Pancreas (tissue), 10 donors: ENCODE data around the gene FCAR. TPM values are rescaled to one million over a fixed set of nuclear protein-coding genes. Genes with fewer than 3 reads are reported as not detected.
"Not testable (repeated sequence)": the region's sequence is repeated elsewhere in the genome, so short reads cannot be mapped to it uniquely, and the experiment has no call there.

Experiments
- ATAC-seq, 4 donors: fragments of 200-7000 bp; cut with Tn5 transposase; one replicate each; pipeline versions ENCODE4 v1.8.0 to v1.9.1; 2020; ENCODE audit warnings: mild to moderate bottlenecking in 4 of 4, moderate library complexity in 4 of 4
- DNase-seq, 6 donors: peaks; one replicate each; pipeline ENCODE4 v3.0.0-alpha.2; 2020
- FAIRE-seq: peaks from 2 replicates; lab custom pipeline; 2012; peaks lifted over from hg19 to GRCh38; lab: Jason Lieb, UNC
- H3K27ac ChIP-seq, 4 donors: fragments of 200-600 bp; sonication (generic); 1 replicate in 3 of 4; 2 replicates in 1 of 4; pipeline versions ENCODE4 v1.5.0 to v1.8.0; 2020
- H3K27me3 ChIP-seq, 4 donors: fragments of 200-600 bp; one replicate each; pipeline ENCODE4 v1.8.0; 2021
- H3K36me3 ChIP-seq, 3 donors: fragments of 200-600 bp; sonication (generic) in 1 of 3; one replicate each; pipeline versions ENCODE4 v1.5.0 to v1.8.0; 2020 to 2021
- H3K4me1 ChIP-seq, 3 donors: fragments of 200-600 bp; one replicate each; pipeline ENCODE4 v1.8.0; 2021
- H3K4me3 ChIP-seq, 4 donors: fragments of 200-600 bp; sonication (generic) in 2 of 4; one replicate each; pipeline versions ENCODE4 v1.5.0 to v1.8.0; 2020 to 2021
- H3K9me3 ChIP-seq, 4 donors: fragments of 200-600 bp; one replicate each; pipeline ENCODE4 v1.8.0; 2021
- whole genome bisulfite sequencing, 2 donors: extraction: QIAGEN DNeasy Blood & Tissue Kit; methylation state at CpG; one replicate each; pipeline ENCODE4 v1.1.7; 2013; 5-methylcytosine and 5-hydroxymethylcytosine counted together
- intact Hi-C, 3 donors: fragments of 100-400 bp; cut with DNase I; formaldehyde crosslinking; loops; one replicate each; pipeline versions ENCODE4 v1.11.1 to v1.14.2; 2022
- polyA plus RNA-seq, 2 donors: library from polyadenylated mRNA; stranded (reverse); fragments of 200-250 nt; gene quantifications; one replicate each; pipeline ENCODE4 v1.2.3, GENCODE V29; 2013
- total RNA-seq, 6 donors: library from RNA; stranded (reverse); fragmentation: NEBNext Ultra II Directional in 4 of 6; extraction: Animal tissue kit (Norgen Biotek cat#: 25700) in 4 of 6; gene quantifications; one replicate each; pipeline versions ENCODE4 v1.2.1 to v1.2.4, GENCODE V29; 2021 to 2023
- TF ChIP-seq, protein P1 (sequence below), 4 donors: fragments of 200-600 bp; sonication (generic) in 3 of 4; IDR thresholded peaks; one replicate each; pipeline versions ENCODE4 v1.5.0 to v1.8.0; 2021; ENCODE audit warnings: antibody characterized with exemption in 4 of 4
- donor health status: healthy with polysubstance abuse.
- donor health status: DM: no; HTN: no; CAD: no; lungs with moderate emphysema.
- donor health status: DM: no; HTN: no; CAD: no.
- donor health status: control.
- donor health status: control.
- donor health status: Bipolar disorder and iron deficiency.
- donor health status: DM: yes; HTN: yes; CAD: no.
- donor health status: DM: no; HTN: no; CAD: no.
- donor health status: DM: no; HTN: no; CAD: no.
- donor health status: DM: yes; HTN: yes; CAD: no.

FCAR gene
- total and polyA plus RNA-seq, 8 donors = 0.07 to 0.64 (median 0.29) TPM; not detected in 5

DNA sequence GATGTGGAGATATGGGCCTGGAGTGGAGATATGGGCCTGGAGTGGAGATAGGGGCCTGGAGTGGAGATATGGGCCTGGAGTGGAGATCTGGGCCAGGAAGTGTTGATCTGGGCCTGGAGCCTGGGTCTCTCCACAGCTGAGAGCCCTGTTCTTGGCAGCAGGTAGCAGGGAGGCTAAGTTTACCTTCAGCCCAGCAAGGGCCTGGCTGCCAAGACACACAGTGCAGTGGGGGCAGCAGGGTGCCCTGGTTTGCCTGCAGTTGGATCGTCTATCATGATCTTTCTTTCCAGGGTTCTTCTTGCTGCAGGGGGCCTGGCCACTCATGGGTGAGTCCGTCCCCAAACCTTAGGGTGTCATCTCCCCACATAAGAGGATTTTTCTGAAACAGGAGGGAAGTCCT is 23.1 kb upstream of the FCAR start:
- no peak for ATAC-seq
- H3K4me1 ChIP-seq = no peaks in the 10 kb centered on the region
- no peak for DNase-seq
- no peak for FAIRE-seq
- TF ChIP-seq, protein P1, sequence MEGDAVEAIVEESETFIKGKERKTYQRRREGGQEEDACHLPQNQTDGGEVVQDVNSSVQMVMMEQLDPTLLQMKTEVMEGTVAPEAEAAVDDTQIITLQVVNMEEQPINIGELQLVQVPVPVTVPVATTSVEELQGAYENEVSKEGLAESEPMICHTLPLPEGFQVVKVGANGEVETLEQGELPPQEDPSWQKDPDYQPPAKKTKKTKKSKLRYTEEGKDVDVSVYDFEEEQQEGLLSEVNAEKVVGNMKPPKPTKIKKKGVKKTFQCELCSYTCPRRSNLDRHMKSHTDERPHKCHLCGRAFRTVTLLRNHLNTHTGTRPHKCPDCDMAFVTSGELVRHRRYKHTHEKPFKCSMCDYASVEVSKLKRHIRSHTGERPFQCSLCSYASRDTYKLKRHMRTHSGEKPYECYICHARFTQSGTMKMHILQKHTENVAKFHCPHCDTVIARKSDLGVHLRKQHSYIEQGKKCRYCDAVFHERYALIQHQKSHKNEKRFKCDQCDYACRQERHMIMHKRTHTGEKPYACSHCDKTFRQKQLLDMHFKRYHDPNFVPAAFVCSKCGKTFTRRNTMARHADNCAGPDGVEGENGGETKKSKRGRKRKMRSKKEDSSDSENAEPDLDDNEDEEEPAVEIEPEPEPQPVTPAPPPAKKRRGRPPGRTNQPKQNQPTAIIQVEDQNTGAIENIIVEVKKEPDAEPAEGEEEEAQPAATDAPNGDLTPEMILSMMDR (IDR thresholded peaks at IDR 0.05) = no peak
- no peaks in the 10 kb centered on the region for H3K27me3 ChIP-seq
- 20 to 53% methylated on average over 2 of the region's 2 CpGs for WGBS, 2 donors
- no peak overlapping the region for H3K27ac ChIP-seq
- no peaks in the 10 kb centered on the region for H3K36me3 ChIP-seq
- H3K9me3 ChIP-seq = no peaks in the 10 kb centered on the region
- H3K4me3 ChIP-seq = no peak overlapping the region
- intact Hi-C loops = no loop called here

DNA sequence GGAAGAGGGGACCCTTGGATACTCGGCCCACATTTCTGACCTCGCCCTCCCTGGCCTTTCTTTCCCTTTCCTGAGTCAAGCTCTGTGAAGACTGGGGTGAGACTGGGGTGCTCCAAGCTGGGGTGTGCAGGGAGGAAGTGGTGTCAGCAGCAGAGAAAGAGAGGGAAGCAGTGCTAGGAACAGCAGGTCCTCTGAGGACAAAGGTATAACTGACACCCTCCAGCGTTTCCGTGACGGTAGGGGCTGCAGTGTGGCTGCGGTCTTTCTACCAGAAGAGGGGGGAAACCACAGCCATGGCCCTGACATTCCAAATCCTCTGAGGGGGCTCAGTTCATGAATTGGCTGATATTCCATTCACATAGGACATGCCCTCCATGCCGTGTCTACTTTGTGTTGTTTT is 22.7 kb upstream of the FCAR start:
- Histone ChIP-seq H3K4me1 (no peaks in the 10 kb centered on the region), H3K4me3 (no peak overlapping the region), H3K9me3 (no peaks in the 10 kb centered on the region), H3K27ac (no peak overlapping the region), H3K36me3 (no peaks in the 10 kb centered on the region), H3K27me3 (no peaks in the 10 kb centered on the region)
- DNase-seq (no peak), FAIRE-seq (no peak), ATAC-seq (no peak)
- TF ChIP-seq, protein P1 (IDR thresholded peaks at IDR 0.05) = no peak
- intact Hi-C loops = no loop called here
- WGBS, 2 donors = 74 to 79% methylated on average over 7 of the region's 7 CpGs

DNA sequence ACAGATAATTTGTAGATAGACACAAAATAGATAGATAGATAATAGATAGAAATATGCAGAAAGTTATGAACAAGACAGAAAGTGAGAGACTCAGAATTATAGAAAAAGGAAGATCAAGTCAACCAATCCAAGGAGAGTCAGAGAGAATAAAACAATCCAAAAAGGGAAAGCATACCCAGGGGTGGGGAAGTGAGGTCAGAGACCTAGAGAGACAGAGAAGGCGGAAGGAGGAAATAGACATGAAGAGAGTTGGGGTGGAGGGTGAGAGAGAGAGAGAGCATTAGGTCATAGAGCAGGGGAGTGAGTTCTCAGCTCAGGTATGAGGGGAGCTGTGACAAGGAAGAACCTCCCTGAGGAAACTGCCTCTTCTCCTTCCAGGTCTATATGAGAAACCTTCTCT is 18.8 kb upstream of the FCAR start:
- H3K36me3 ChIP-seq, H3K27ac ChIP-seq, ATAC-seq, H3K4me3 ChIP-seq, DNase-seq, H3K4me1 ChIP-seq, H3K9me3 ChIP-seq, H3K27me3 ChIP-seq, FAIRE-seq, intact Hi-C loops: not testable (repeated sequence)
- WGBS, 2 donors = 29 to 63% methylated on average over 1 of the region's 1 CpG

DNA sequence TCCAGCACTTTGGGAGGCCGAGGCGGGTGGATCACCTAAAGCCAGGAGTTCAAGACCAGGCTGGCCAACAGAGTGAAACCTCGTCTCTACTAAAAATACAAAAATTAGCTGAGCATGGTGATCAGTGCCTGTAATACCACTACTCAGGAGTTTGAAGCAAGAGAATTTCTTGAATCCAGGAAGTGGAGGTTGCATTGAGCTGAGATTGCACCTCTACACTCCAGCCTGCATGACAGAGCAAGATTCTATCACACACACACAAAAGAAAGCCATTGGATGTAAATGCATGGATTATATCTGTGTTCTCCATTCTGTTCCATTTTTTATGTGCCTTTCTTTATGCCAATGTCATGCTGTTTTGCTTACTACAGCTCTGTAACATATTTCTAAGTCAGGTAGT is 15.6 kb upstream of the FCAR start:
- H3K4me3 ChIP-seq, H3K4me1 ChIP-seq, FAIRE-seq, H3K9me3 ChIP-seq, H3K27ac ChIP-seq, H3K27me3 ChIP-seq, ATAC-seq, H3K36me3 ChIP-seq, intact Hi-C loops, DNase-seq: not testable (repeated sequence)
- WGBS, 2 donors = 18 to 63% methylated on average over 1 to 3 of the region's 3 CpGs

DNA sequence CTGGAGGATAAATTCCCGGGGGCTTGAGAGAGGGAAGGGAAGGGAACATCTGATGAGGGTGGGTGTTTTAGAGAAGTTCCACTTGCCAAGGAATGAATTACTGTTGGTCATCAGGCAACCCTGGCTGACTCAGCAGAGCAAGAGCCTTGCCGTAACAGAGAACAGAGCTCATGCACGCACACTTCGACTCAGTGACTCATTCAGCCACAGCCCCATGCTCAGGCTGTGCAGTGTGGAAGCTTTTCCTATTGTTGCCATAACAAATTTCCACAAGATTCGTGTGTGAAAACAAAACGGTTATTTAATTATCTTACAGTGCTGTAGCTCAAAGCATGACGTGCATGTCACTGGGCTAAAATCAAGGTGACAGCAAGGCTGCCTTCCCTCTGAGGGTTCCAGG is 14.6 kb upstream of the FCAR start:
- FAIRE-seq, H3K27me3 ChIP-seq, DNase-seq, H3K9me3 ChIP-seq, H3K4me3 ChIP-seq, H3K4me1 ChIP-seq, intact Hi-C loops, H3K36me3 ChIP-seq, ATAC-seq, H3K27ac ChIP-seq: not testable (repeated sequence)
- 51 to 59% methylated on average over 7 of the region's 7 CpGs for WGBS, 2 donors

DNA sequence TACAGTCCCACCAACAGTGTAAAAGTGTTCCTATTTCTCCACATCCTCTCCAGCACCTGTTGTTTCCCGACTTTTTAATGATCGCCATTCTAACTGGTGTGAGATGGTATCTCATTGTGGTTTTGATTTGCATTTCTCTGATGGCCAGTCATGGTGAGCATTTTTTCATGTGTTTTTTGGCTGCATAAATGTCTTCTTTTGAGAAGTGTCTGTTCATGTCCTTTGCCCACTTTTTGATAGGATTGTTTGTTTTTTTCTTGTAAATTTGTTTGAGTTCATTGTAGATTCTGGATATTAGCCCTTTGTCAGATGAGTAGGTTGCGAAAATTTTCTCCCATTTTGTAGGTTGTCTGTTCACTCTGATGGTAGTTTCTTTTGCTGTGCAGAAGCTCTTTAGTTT is 10.6 kb upstream of the FCAR start:
- ATAC-seq, H3K4me1 ChIP-seq, intact Hi-C loops, H3K27ac ChIP-seq, H3K36me3 ChIP-seq, H3K4me3 ChIP-seq, H3K9me3 ChIP-seq, H3K27me3 ChIP-seq, DNase-seq, FAIRE-seq: not testable (repeated sequence)
- WGBS, 2 donors = 94% methylated on average over 2 of the region's 3 CpGs; no CpG with 5 or more reads in 1 of the 2 donors

DNA sequence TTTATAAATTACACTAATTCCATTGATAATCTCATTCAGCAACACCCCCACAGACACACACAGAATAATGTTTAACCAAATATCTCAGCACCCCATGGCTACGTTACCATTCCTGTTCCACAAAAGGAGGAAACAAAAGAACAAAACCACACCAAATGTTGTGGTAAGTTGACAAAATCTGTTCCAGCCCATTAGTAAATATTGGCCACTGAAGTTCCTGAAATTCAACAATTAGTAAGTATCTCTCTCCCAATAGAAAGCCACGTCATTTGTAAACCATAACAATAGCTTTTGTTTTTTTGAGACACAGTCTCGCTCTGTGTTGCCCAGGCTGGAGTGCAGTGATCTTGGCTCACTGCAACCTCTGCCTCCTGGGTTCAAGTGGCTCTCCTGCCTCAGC is 2.3 kb upstream of the FCAR start:
- H3K9me3 ChIP-seq = no peaks in the 10 kb centered on the region
- TF ChIP-seq, protein P1 (IDR thresholded peaks at IDR 0.05) = no peak
- FAIRE-seq (no peak), DNase-seq (no peak), ATAC-seq (no peak)
- no peaks in the 10 kb centered on the region for H3K4me1 ChIP-seq
- H3K27ac ChIP-seq = no peak overlapping the region
- intact Hi-C loops = no loop called here
- H3K27me3 ChIP-seq = no peaks in the 10 kb centered on the region
- 30 to 31% methylated on average over 3 of the region's 3 CpGs for WGBS, 2 donors
- H3K4me3 ChIP-seq = no peak overlapping the region
- H3K36me3 ChIP-seq = no peaks in the 10 kb centered on the region
